Smooth muscle cell of the brain vasculature (primary cell): ENCODE results near the gene SETD2.

Source experiments
- DNase-seq: peaks from one replicate; pipeline ENCODE4 v3.0.0-alpha.2; 2012; ENCODE audit warnings: low read depth, low spot score

Gene SETD2

DNA sequence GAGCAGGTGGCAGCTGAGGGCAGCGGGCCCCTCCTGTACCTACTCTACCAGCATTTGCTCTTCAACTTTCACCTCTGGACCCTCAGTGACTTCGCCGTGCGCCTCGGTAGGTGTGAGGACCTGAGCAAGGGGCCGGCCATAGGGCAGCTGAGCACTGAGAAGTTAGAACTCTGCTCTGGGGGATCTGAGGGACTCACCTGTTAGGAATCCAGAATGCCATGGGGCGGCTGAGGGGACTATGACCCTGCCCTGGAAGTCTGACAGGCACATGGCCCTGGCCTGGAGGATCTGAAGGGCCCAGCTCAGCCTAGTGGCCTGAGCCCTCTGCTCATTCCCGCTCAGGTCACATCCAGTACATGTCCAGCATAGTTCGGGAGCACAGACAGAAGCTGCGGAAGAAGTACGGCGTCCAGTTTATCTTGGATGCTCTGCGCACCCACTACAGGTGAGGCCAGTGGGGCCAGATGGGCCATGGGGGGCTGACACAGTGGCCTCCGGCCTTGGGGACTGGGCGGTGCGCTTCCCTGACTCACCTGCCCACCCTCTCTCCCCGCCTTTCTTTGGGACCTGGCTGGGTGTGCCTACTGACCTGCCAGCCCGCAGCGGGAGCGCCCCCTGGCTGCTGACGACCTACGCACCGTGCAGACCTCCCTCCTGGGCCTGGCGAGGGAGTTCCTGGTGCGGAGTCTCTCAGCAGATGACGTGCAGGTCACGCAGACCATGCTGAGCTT, 165.6 kb downstream of the SETD2 start:
- DNase-seq: no peak

DNA sequence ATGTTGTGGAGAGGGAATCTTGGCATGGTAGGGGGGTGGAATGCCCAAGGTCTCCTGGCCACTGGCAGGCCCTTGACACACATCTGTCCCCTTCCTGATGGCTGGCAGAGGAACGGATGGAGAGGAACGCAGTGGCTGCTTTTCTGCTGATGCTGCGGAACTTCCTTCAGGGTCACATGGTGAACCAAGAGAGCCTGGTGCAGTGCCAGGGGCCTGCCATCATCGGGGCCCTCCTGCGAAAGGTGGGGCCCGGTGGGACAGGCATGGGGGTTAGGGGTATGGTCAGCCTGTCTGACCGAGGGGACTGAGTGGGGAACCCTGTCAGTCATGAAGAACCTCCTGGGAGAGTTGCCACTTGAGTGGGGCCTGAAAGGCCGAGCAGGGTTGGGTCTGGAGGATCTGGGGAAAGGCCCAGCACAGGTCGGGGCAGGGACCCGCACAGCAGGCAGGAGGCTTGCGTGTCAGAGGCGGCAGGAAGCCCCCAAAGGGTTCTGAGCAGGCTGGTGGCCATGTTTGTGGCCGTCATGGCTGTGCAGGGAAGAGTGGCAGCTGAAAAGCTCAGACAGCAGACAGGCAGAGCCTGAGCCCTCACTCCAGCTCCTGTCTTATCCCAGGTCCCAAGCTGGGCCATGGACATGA, 166.3 kb downstream of the SETD2 start:
- DNase-seq: no peak

DNA sequence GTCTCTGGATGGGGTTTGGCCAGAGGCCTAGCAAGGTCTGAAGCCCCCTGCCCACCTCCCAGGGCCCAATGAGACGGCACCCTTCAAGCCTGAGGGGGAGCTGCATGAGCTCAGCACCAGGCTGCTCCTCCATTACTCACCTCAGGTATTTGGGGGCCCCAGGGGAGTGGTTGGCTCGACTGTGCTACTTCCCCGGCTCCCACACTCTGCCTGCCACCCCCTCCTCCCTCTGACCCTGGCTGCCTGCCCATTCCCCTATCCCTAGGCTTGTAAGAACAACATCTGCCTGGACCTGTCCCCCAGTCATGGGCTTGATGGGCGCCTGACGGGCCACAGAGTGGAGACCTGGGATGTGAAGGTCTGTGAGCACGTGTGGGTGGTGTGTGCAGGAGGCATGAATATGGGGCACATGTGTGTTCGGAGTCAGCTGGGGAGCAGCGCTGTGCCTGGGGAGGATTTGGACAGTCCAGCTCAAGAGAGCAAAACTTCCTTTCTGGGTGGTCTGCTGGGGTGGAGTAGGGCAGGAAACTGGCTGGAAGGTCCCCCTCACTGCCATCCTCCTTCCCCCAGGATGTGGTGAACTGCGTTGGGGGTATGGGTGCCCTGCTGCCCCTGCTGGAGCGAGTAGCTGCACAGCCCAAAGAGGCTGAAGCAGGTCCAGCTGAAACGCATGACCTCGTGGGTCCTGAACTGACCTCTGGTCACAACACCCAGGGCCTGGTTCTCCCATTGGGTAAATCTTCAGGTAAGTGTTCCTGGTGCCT, 167.0 kb downstream of the SETD2 start:
- no peak for DNase-seq

DNA sequence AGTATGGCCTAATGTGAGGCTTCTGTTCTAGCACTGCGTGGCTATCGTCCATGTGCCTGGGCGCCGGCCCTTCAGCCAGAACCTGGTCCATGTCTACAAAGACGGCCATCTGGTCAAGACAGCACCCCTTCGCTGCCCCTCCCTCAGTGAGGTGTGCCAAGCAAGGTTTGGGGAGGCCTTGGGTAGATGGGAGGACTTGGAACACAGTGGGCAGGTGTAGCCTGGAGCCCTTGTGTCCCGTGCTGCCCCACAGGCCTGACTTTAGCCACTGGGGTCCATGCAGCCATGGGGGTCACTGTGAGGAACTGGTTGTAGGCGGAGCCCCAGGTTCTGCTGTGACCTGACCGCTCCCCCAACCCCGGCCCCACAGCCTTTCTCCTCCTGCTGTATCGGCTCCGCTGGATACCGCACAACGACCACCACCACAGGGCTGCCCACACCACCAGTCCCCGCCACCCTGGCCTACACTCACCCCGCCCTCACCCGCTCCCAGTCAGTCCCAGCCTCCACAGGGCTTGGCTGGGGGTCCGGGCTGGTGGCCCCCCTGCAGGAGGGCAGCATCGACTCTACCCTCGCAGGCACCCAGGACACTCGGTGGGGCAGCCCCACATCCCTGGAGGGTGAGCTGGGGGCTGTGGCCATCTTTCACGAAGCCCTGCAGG, 167.9 kb downstream of the SETD2 start:
- DNase-seq: no peak

DNA sequence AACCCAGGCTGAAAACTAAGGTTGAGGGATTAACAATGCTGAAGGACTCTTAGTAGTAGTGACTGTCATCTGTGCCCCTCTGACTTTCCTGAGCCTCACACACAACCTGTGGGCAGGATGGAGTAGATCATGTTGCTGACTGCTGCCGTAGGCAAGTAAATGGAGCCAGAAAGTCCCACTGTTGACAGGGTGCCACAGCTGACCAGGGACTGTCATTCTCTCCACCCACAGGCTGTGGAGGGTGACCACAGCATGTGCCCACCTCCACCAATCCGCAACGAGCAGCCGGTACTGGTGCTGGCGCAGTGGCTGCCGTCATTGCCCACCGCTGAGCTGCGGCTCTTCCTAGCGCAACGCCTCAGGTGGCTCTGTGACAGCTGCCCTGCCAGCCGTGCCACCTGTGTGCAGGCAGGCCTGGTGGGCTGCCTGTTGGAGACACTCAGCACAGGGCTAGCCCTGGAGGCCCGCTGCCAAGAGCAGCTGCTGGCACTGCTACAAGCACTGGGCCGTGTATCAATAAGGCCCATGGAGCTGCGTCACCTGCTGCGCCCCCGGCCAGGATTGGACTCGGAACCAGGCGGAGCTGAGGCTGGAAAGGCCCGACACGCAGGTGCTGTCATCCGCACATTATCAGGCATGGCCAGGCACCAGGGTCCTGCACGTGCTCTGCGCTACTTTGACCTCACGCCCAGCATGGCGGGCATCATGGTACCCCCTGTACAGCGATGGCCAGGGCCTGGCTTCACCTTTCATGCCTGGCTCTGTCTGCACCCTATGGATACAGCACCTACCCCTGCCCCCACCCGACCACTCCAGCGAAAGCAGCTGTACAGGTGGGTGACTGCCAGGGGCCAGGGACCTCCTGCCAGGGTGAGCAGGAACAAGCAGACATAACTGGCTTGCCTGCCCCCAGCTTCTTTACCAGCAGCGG, 168.8 kb downstream of the SETD2 start:
- DNase-seq: no peak

DNA sequence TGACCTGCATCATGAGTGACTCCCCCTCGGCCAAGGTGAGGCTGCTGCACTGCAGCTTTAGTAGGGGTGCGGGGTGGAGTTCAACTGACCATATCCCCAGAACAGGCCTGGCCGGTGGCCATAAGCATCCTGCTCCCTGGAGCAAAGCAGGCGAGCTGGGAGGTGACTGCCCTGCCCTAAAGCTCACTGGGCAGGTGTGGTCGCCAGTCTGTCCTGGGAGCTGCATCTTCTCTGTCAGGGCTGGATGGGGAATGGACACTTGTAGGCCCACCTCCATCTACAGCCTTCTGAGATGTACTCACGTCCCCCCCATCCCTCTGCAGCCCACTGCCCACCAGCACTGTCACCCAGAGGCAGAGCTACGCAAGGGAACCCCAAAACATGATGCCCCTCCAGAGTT, 169.9 kb downstream of the SETD2 start:
- no peak for DNase-seq

DNA sequence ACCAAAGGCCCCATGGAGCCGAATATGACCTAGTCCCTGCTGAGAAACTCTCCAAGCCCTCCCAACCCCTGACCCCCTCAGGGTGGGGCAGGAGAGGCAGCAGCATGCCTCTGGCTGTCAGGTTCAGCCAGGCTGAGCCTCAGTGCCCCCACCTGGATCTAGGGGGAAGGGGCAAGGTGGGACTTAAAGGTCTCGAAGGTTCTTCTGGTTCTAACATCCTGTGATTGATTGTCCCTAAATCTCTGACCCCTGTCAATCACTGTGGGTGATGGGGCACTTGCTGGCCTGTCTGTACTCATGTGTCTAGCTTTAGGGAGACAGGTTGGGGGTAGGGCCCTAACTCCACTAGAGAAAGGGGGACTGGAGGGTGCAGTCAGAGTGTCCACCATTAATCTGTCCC, 170.6 kb downstream of the SETD2 start:
- no peak for DNase-seq

DNA sequence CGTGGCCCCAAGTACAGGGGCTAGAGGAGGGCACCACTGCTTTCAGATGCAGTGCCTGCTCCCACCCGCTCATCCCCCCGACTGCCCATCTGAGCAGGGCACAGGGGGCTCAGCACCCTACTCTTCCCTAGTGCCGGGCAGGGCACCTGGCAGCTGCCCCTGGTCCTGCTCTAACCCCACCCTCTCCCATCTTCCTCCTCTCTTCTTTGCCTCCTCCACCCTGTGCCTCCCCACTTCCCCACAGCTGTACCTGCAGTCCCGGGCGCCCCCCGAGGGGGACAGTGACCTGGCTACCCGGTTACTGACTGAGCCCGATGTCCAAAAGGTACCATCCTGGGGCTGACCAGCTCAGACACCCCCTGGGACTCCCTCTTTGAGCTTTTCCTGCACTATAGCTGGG, 171.7 kb downstream of the SETD2 start:
- no peak for DNase-seq

DNA sequence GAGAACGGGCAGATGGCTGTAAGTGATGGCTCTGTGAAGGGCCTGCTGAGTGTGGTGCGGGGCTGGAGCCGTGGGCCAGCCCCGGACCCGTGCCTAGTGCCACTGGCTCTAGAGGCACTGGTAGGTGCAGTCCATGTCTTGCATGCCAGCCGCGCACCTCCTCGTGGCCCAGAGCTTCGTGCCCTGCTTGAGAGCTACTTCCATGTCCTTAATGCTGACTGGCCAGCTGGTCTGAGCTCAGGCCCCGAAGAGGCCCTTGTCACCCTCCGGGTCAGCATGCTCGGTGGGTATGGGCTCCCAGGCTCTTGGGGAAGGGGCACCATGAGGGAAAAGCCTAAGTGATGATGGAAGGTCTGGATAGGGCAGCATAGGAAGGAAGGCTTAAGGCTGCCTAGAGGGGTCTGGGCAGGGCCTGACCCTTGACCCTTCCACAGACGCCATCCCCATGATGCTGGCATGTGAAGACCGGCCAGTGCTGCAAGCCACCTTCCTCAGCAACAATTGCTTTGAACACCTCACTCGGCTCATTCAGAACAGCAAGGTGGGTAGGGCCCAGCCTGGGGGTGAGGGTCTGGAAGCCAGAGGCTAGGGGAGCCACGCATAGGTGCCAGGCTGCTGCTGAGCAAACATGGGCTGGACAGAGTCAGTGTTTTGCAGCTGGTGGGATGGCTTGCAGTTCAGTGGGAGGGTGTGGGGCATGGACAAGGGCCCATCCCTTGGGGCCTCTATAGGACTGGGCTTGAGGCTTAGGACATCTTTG, 172.3 kb downstream of the SETD2 start:
- no peak for DNase-seq

DNA sequence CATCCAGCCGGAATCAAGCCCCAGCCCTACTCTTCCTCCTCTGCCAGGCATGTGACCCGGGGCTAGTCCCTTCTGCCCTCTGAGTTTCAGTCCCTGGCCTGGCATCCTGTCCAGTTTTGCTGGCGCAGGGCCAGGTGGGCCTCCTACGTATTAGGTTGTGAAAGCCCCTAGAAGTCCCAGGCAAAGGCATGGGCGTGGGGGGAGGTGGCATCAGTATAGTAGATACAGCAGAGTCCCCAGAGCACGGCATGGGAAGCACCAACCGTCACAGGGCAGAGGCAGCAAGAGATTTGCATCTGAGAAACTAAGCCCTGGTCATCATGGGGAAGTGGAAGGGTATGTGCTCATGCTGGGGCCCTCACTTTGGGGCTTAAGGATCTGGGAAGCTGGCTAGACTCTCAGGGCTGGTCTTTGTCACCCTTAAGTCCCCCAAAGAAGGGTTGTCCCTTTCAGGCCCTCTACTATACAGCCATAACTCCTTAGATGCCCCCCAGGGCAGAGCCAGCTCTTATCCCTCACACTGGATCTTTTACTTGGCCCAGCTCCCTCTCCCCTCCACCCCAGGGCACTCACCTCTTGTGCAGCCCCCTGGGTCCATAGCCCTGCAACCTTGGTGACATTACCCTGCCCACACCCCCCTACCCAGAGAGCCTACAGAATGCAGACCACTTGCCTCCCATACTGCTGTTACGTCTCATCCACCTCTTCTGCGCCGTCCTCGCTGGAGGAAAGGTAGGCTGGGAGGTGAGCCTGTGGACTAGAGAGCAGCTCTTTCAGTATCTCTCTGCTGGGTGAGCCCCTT, 173.1 kb downstream of the SETD2 start:
- DNase-seq: no peak

DNA sequence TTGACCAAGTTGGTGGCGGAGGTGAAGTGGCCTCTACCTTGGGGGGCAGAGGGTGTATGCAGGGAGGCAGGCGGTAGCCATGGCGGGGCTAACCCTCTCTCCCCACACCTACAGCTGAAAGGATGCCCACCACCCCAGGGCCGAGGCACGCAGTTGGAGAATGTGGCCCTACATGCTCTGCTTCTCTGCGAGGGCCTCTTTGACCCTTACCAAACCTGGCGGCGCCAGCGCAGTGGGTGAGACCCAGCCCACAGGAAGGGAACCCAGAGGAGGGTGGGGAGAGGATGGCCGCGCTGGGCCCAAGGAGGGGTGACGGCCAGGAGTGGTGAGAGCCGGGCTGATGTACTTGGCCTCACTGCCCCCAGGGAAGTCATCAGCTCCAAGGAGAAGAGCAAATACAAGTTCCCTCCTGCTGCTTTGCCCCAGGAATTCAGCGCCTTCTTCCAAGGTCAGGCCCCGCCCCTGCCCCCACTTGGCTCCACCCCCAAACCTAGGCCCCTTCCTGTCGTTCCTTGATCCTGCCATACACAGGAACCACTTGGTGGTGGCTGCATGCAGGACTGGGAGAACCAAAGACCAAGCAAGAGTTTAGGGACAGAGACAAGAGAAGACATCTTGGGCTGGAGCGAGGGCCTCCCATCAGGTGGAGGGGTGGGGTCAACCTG, 174.6 kb downstream of the SETD2 start:
- DNase-seq: no peak

DNA sequence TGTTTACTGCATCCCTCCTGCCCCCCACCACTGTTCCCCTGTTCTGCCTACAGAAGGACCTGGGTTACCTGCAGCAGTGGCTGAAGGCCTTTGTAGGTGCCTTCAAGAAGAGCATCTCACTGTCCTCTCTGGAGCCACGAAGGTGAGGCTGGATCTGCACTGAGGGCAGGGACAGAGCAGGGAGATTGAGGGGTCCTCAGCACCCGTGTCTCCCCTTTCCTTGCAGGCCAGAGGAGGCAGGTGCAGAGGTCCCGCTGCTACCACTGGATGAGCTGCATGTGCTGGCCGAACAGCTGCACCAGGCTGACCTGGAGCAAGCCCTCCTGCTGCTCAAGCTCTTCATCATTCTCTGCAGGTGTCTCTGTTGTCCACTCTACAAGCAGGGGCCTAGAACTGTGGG, 175.3 kb downstream of the SETD2 start:
- DNase-seq: no peak

DNA sequence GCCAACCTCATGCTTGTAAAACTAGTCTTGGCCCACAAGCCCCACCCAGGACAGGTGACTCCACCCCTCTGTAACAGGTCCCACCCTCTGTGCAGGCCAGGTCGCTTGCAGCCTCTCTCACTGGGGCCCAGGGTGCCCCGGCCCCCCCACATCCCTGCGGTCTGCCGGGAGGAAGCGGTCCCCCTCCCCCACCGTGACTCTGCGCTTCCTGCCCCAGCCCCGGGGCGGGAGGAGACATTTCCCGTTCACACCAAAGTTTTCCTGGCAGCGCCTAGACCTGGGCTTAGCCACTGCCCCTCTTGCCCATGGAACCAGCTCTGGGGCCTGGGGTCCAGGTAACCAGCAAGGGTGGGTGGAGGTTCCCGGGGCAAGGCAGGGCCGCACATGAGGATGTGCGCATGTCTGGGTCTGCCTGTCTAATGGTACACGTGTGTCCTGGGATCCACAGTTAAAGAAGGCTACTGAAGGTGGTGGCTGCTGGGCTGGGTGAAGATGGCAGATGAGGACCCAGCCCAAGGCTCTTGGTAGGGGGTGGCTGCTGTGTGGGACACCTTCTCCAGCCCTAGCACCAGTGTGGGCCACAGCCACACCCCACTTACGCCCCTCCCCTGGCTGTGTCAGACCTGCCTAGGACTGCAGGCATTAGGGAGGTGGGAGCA, 176.0 kb downstream of the SETD2 start:
- no peak for DNase-seq

DNA sequence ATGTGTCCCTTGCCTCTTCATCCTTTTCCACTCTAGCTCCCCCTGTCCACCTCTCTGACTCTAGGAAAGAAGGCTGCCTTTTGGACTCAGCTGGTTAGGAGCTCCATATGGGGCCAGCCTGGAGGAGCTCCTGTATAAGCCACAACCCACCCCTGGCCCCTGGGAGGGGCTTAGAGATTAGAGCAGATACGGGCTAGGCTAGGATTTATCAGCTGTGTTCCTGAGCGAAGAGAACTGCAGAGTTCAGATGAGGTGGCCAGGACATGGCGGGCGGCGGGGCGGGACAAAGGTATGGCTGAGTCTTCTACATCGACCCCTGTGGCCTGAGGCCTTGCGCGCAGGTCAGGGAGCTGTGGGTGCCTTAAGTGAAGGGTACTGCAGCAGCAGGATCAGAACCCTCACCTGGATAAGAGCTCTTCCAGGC, 176.6 kb downstream of the SETD2 start:
- DNase-seq: no peak

DNA sequence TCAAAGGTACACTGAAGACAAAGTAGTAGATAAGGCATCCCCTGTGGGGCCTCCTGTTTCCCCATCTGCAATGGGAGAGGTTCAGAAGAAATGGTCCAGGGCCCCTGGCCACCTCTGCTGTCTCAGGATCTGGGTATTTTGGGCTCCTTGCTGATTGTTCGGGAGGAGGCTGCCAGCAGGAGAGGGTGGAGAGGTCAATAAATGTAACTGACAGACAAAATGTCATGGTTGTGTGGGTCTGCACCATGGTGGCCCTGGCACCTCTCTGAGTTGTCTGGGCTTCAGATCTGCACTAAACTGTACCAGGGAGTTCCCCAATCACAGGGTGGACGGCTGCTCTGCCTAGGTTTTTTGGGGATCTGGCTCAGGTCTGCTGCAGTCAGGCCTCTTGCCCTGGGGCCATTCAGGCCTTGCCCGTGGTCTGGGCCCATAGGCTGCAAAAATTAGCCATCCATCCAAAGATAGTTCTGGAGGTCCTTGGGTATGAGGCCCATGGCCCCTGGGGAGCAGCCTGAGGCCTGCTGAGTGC, 177.1 kb downstream of the SETD2 start:
- no peak for DNase-seq

DNA sequence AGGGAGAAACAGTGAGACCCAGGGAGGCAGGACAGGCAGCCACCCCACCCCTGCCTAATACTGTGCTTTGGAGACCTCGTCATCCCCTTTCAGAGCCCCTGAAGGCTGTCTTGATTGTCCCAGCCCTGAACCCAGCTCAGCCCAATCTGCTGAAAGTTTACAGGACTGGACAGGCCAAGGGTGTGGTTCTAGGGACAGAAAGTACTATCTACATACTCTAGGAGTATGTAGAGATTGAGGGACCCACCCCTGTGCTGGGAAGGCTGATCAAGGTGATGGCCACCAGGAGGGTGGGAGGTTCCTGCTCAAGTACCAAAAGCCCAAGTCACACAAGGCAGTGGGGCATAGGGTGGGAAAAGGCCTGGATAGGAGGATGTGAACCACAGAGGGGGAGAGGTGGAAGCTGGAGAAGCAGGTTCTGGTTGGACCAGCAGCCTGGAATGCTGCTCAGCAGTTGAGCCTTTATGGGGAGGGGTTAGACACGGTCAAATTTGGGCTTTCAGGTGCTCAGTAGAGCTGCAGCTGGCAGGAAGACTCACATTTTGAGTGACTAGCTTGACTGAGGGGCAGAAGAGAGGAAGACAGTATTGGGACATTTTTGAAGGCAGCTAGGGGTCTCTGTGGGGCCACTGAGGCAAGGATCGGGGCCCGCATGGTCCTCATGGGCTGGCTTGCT, 177.7 kb downstream of the SETD2 start:
- no peak for DNase-seq

DNA sequence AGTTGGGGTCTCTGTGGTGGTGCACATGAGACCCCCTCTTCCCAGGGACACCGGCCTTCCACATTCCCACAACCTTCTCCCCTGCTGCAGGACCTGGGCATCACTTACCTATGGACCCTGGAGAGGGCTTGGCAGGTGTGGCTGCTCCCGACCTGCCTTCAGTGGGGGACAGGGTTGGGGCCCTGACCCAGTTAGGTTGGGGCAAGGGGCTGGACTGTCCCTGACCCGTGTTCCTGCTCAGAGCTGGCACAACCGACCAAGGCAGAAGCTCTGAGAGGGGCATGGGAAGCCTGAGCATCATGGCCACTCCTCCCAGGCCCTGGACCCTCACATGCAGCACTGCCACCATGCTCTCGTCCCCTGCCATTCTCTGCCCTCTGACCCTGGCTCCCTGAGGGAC, 178.3 kb downstream of the SETD2 start:
- no peak for DNase-seq
